GM23248 (cell line): ENCODE measurements around the gene ZDHHC11.

Experiments
- EZH2 ChIP-seq: fragments of 200-600 bp; sonication (generic); IDR thresholded peaks from 2 replicates; pipeline ENCODE4 v1.6.1; 2018; ENCODE audit warnings: antibody characterized with exemption, mild to moderate bottlenecking; ENCODE audit not compliant: insufficient read depth, poor library complexity, severe bottlenecking
- EZH2phosphoT487 ChIP-seq: fragments of 200-600 bp; sonication (generic); IDR thresholded peaks from 2 replicates; pipeline ENCODE4 v1.6.1; 2018; ENCODE audit warnings: antibody characterized with exemption, moderate library complexity, mild to moderate bottlenecking, low read depth; ENCODE audit not compliant: insufficient read depth

GRCh38 chr5:882253-883183 is 31.7 kb upstream of the ZDHHC11 start:
- TF ChIP-seq EZH2 (no peak), EZH2phosphoT487 (no peak)
